Measurements from ENCODE around the gene ISL2. TPM values are rescaled to one million over a fixed set of nuclear protein-coding genes. Genes with fewer than 3 reads are reported as not detected.

Gene ISL2
- total and polyA plus RNA-seq, 9 of the 15 experiments (the other 6 are each of a cell fraction or from before 2014, with no cell fraction given): 0.15 to 23.7 (median 4.0) TPM

GRCh38 chr15:76337696-76338485 is 1.3 kb downstream of the ISL2 start (continued):
- TF ChIP-seq PREB (CRISPR knock-in tag; IDR thresholded peaks at IDR 0.05) (no peak), MAFK (IDR thresholded peaks at IDR 0.05; ENCODE audit: low read length) (no peak), SIN3B (IDR thresholded peaks at IDR 0.05; ENCODE audit: low read depth) (no peak), KHSRP (IDR thresholded peaks at IDR 0.05) (no peak), BDP1 (IDR thresholded peaks at IDR 0.05; ENCODE audit: insufficient read depth, insufficient read length) (no peak), DEAF1 (CRISPR knock-in tag; IDR thresholded peaks at IDR 0.05) (no peak), NFIX (CRISPR knock-in tag; IDR thresholded peaks at IDR 0.05; ENCODE audit: low read depth) (no peak), ZNF449 (CRISPR knock-in tag; IDR thresholded peaks at IDR 0.05) (no peak), MTA3 (IDR thresholded peaks at IDR 0.05; ENCODE audit: borderline replicate concordance) (no peak), CBX1 (IDR thresholded peaks at IDR 0.05; ENCODE audit: low read depth) (0 out of 2 replicates have a peak, but pooled peaks have one; percentile 27), FOSL1 (tag; conservative IDR thresholded peaks at IDR 0.05) (no peak), DIDO1 (tag; IDR thresholded peaks at IDR 0.05; ENCODE audit: low read depth) (no peak), POU5F1 (IDR thresholded peaks at IDR 0.05; ENCODE audit: borderline replicate concordance, low read depth, low read length, partially characterized antibody) (no peak), EZH2 (IDR thresholded peaks at IDR 0.05; ENCODE audit: borderline replicate concordance, low read depth, low read length) (no peak), ZNF589 (CRISPR knock-in tag; IDR thresholded peaks at IDR 0.05; ENCODE audit: low read depth) (peak; percentile 63; the same call in 1 of the 2 replicates), ZC3H4 (CRISPR knock-in tag; IDR thresholded peaks at IDR 0.05; ENCODE audit: borderline replicate concordance) (no peak), MTA1 (IDR thresholded peaks at IDR 0.05; ENCODE audit: borderline replicate concordance) (no peak), E2F1 (CRISPR knock-in tag; IDR thresholded peaks at IDR 0.05) (no peak), HNRNPH1 (optimal IDR thresholded peaks at IDR 0.05; ENCODE audit: low read depth, low read length) (no peak), ZNF699 (CRISPR knock-in tag; IDR thresholded peaks at IDR 0.05; ENCODE audit: insufficient replicate concordance) (no peak), ZNF77 (CRISPR knock-in tag; IDR thresholded peaks at IDR 0.05) (no peak), GATAD2A (IDR thresholded peaks at IDR 0.05) (no peak), FIP1L1 (IDR thresholded peaks at IDR 0.05; ENCODE audit: low read depth, low read length, poor library complexity, severe bottlenecking) (peak; percentile 28), TCF15 (CRISPR knock-in tag; IDR thresholded peaks at IDR 0.05) (no peak)
